Parathyroid adenoma (tissue), 2 donors: ENCODE measurements around the gene LINGO4.

Experiments used
- H2AFZ ChIP-seq: fragments of 300-600 bp; sonication (generic); one replicate; pipeline ENCODE4 v1.7.0; 2017; ENCODE audit warnings: antibody characterized with exemption, mild to moderate bottlenecking
- H3K27ac ChIP-seq: fragments of 300-600 bp; sonication (generic); one replicate; pipeline ENCODE4 v1.7.0; 2017
- H3K27me3 ChIP-seq: fragments of 300-600 bp; sonication (generic); one replicate; pipeline ENCODE4 v1.7.0; 2017; ENCODE audit warnings: low read length; ENCODE audit not compliant: control insufficient read depth, insufficient read depth
- H3K36me3 ChIP-seq: fragments of 300-600 bp; sonication (generic); one replicate; pipeline ENCODE4 v1.7.0; 2017; ENCODE audit warnings: low read length; ENCODE audit not compliant: control insufficient read depth, insufficient read depth
- H3K4me1 ChIP-seq: fragments of 300-600 bp; sonication (generic); one replicate; pipeline ENCODE4 v1.7.0; 2017; ENCODE audit warnings: control low read depth
- H3K4me2 ChIP-seq: fragments of 300-600 bp; sonication (generic); one replicate; pipeline ENCODE4 v1.7.0; 2017; ENCODE audit warnings: low read length
- H3K4me3 ChIP-seq: fragments of 300-600 bp; sonication (generic); one replicate; pipeline ENCODE4 v1.7.0; 2017; ENCODE audit warnings: low read depth, low read length
- H3K79me2 ChIP-seq: fragments of 300-600 bp; sonication (generic); one replicate; pipeline ENCODE4 v1.7.0; 2017; ENCODE audit warnings: control low read depth
- H3K9ac ChIP-seq: fragments of 300-600 bp; sonication (generic); one replicate; pipeline ENCODE4 v1.7.0; 2017; ENCODE audit warnings: mild to moderate bottlenecking
- H3K9me3 ChIP-seq: fragments of 300-600 bp; sonication (generic); one replicate; pipeline ENCODE4 v1.7.0; 2017; ENCODE audit warnings: low read length; ENCODE audit not compliant: control insufficient read depth
- CTCF ChIP-seq: fragments of 300-600 bp; sonication (generic); IDR thresholded peaks from one replicate; pipeline ENCODE4 v1.7.0; 2017; ENCODE audit warnings: antibody characterized with exemption, mild to moderate bottlenecking
- donor health status: primary hyperparathyroidism.

LINGO4 gene

GRCh38 chr1:151825204-151825603, 20.0 kb upstream of the LINGO4 start:
- H3K79me2 ChIP-seq = no peaks in the 10 kb centered on the region
- H3K4me3 ChIP-seq = no peak overlapping the region
- no peak overlapping the region for H3K27ac ChIP-seq
- H3K27me3 ChIP-seq = no peaks in the 10 kb centered on the region
- no peaks in the 10 kb centered on the region for H3K36me3 ChIP-seq
- H3K4me2 ChIP-seq = no peak overlapping the region
- no peak overlapping the region for H3K9ac ChIP-seq
- no peaks in the 10 kb centered on the region for H3K9me3 ChIP-seq
- H2AFZ ChIP-seq = no peak overlapping the region
- no peak for TF ChIP-seq CTCF
- H3K4me1 ChIP-seq = peaks cover 23% of the 10 kb centered on the region

DNA sequence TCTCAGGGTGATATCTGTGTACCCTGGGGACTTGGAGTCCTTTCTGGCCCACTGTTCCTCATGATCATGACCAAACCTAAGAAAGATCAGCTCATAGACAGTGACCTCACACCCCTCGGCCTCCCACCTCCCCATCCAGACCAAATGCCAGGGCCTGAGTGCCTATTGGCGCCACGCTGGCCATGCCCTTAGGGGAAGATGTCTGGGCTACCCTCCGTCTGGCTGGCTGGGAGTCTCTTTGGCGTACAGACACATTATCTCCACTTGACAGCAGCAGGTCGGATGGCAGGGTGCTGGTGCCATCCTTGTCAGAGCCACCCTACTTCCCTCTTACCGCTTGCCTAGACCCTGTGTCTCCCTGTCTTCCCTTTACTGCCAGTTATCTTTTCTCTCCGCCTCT, 18.0 kb upstream of the LINGO4 start:
- Histone ChIP-seq H3K9ac (no peak overlapping the region), H3K4me3 (no peak overlapping the region), H3K27ac (no peak overlapping the region), H3K9me3 (no peaks in the 10 kb centered on the region), H3K36me3 (no peaks in the 10 kb centered on the region), H3K79me2 (peaks cover 2% of the 10 kb centered on the region), H3K27me3 (no peaks in the 10 kb centered on the region), H3K4me1 (peaks cover 7% of the 10 kb centered on the region), H2AFZ (no peak overlapping the region), H3K4me2 (no peak overlapping the region)
- no peak for TF ChIP-seq CTCF

- Histone ChIP-seq H3K79me2 (peaks cover 2% of the 10 kb centered on the region), H3K9me3 (no peaks in the 10 kb centered on the region), H3K4me1 (peaks cover 3% of the 10 kb centered on the region), H3K4me2 (no peak overlapping the region), H3K4me3 (no peak overlapping the region), H2AFZ (no peak overlapping the region), H3K9ac (no peak overlapping the region), H3K27me3 (no peaks in the 10 kb centered on the region), H3K36me3 (no peaks in the 10 kb centered on the region), H3K27ac (no peak overlapping the region)
- TF ChIP-seq CTCF = no peak
Observed at GRCh38 chr1:151822404-151822803, 17.2 kb upstream of the LINGO4 start.

DNA sequence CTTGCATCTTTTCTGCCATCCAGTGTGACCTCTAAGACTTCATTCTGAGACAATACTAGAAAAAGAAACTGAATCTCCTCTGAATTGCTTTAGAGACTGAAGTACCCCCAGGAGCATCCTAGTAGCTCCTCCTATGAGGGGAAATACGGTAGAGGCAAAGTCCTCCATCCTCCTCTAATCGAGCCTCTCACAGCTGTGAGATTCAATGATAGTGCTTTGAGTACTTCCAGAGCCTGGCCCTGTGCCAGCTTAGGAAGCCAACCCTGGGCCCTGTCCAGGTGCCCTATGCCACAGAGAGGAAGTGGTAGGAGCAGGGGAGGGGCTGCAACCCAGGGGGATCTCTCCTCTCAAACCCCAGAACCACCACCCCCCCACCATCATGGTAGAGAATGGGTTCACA, 15.7 kb upstream of the LINGO4 start:
- peaks cover 1% of the 10 kb centered on the region for H3K4me1 ChIP-seq
- no peak overlapping the region for H3K4me3 ChIP-seq
- H3K79me2 ChIP-seq = peaks cover 2% of the 10 kb centered on the region
- no peak overlapping the region for H3K9ac ChIP-seq
- H3K4me2 ChIP-seq = no peak overlapping the region
- no peaks in the 10 kb centered on the region for H3K27me3 ChIP-seq
- H3K27ac ChIP-seq = no peak overlapping the region
- no peak overlapping the region for H2AFZ ChIP-seq
- no peaks in the 10 kb centered on the region for H3K36me3 ChIP-seq
- no peak for TF ChIP-seq CTCF
- no peaks in the 10 kb centered on the region for H3K9me3 ChIP-seq

DNA sequence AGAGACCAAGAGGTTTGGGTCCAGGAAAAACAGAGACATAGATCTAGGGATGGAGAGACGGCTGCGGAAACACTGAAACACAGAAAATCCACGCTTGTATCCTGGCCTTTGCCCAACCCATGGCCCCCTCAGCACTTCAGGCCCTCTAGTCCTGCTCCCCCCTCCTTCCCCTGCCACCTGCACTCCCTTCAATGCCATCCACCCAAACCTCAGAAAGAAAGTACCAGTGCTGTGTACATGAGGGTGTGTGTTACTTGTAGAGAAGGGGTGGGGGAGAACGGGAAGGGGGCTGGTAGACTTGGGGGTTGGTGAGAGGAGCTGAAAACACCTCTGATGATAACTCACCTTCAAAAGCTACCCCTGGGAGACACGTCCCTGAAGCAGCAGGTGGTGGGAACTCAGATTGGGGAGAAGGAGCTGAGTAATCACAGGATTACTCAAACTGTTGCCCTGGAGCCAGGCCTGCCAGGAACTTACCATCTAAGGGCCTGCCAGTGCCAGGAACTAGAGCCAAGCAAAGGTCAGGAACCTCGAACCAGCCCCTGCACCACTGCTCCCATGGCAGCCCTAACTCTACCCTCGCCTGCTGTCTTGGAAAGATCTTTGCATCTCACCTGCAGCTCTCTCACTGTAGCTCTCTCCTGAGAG, 14.9 kb upstream of the LINGO4 start:
- Histone ChIP-seq H2AFZ (no peak overlapping the region), H3K4me3 (no peak overlapping the region), H3K9ac (no peak overlapping the region), H3K79me2 (peaks cover 2% of the 10 kb centered on the region), H3K9me3 (no peaks in the 10 kb centered on the region), H3K27ac (no peak overlapping the region), H3K4me2 (no peak overlapping the region), H3K36me3 (no peaks in the 10 kb centered on the region), H3K27me3 (no peaks in the 10 kb centered on the region), H3K4me1 (no peaks in the 10 kb centered on the region)
- no peak for TF ChIP-seq CTCF
